Activated T-helper 2 cell treated with anti-CD3 and anti-CD28 coated beads, Interferon-gamma antibody, Interleukin-2, Interleukin-4, amounts not matched to agents 10 μg/mL and 5 μg/mL and 100 μg/mL, durations not matched to agents 14 hours and 24 hours and 36 hours (primary cell): ENCODE data around the gene ABCB11. TPM values are rescaled to one million over a fixed set of nuclear protein-coding genes. Genes with fewer than 3 reads are reported as not detected.
A peak's percentile ranks its signal among the peaks of the same experiment; 100 is the strongest.

Experiments
- DNase-seq: peaks from one replicate; pipeline ENCODE4 v3.0.0; 2021; ENCODE audit warnings: low spot score
- H3K27ac Mint-ChIP-seq: one replicate; pipeline ENCODE4 v1.8.0; 2021; ENCODE audit warnings: mixed read lengths
- H3K27me3 Mint-ChIP-seq: one replicate; pipeline ENCODE4 v1.8.0; 2021; ENCODE audit warnings: low read depth, mixed read lengths
- H3K36me3 Mint-ChIP-seq: one replicate; pipeline ENCODE4 v1.8.0; 2021; ENCODE audit warnings: low read depth, mixed read lengths
- H3K4me1 Mint-ChIP-seq: one replicate; pipeline ENCODE4 v1.8.0; 2021; ENCODE audit warnings: low read depth, mixed read lengths
- H3K4me3 Mint-ChIP-seq: one replicate; pipeline ENCODE4 v1.8.0; 2021; ENCODE audit warnings: low read depth, mild to moderate bottlenecking, moderate library complexity, mixed read lengths
- H3K9me3 Mint-ChIP-seq: one replicate; pipeline ENCODE4 v1.8.0; 2021; ENCODE audit warnings: mixed read lengths
- intact Hi-C: fragments of 100-400 bp; cut with micrococcal nuclease; formaldehyde crosslinking; loops from one replicate; pipeline ENCODE4 v1.15.1; 2023
- total RNA-seq: library from RNA; stranded (reverse); gene quantifications from 2 replicates; pipeline ENCODE4 v1.2.3, GENCODE V29; 2022

ABCB11 gene
- total RNA-seq, 1 donor from 2014 or later, result 0.02 TPM

- no peak for DNase-seq
- H3K36me3 Mint-ChIP-seq, result no peaks in the 10 kb centered on the region
- no peaks in the 10 kb centered on the region for H3K27me3 Mint-ChIP-seq
- no peak overlapping the region for H3K4me3 Mint-ChIP-seq
- intact Hi-C loops, result loop anchor here (5.0 kb wide), 2 partner anchors 491 to 591 kb away; no protein-coding TSS in a partner anchor
- H3K4me1 Mint-ChIP-seq, result peaks cover 6% of the 10 kb centered on the region
- no peaks in the 10 kb centered on the region for H3K9me3 Mint-ChIP-seq
- no peak overlapping the region for H3K27ac Mint-ChIP-seq
Measured at GRCh38 chr2:168971261-168971660, 59.9 kb downstream of the ABCB11 start.

- Mint-ChIP-seq H3K9me3 (no peaks in the 10 kb centered on the region), H3K36me3 (no peaks in the 10 kb centered on the region), H3K4me1 (peaks cover 10% of the 10 kb centered on the region), H3K27ac (no peak overlapping the region), H3K27me3 (peaks cover 3% of the 10 kb centered on the region), H3K4me3 (no peak overlapping the region)
- intact Hi-C loops, result loop anchor here (5.0 kb wide), 2 partner anchors 492 to 592 kb away; no protein-coding TSS in a partner anchor
- DNase-seq, result no peak
Measured at GRCh38 chr2:168970711-168971233, 60.4 kb downstream of the ABCB11 start.

- no peak overlapping the region for H3K4me3 Mint-ChIP-seq
- H3K36me3 Mint-ChIP-seq, result no peaks in the 10 kb centered on the region
- DNase-seq, result no peak
- peaks cover 4% of the 10 kb centered on the region for H3K27me3 Mint-ChIP-seq
- H3K4me1 Mint-ChIP-seq, result peaks cover 15% of the 10 kb centered on the region
- no peak overlapping the region for H3K27ac Mint-ChIP-seq
- intact Hi-C loops, result loop anchor here (5.0 kb wide), 2 partner anchors 492 to 592 kb away; no protein-coding TSS in a partner anchor
- H3K9me3 Mint-ChIP-seq, result no peaks in the 10 kb centered on the region
Measured at GRCh38 chr2:168969865-168970264, 61.3 kb downstream of the ABCB11 start.

- no peaks in the 10 kb centered on the region for H3K36me3 Mint-ChIP-seq
- peaks cover 4% of the 10 kb centered on the region for H3K27me3 Mint-ChIP-seq
- H3K4me1 Mint-ChIP-seq, result peaks cover 26% of the 10 kb centered on the region
- H3K9me3 Mint-ChIP-seq, result no peaks in the 10 kb centered on the region
- intact Hi-C loops, result no loop called here
- no peak overlapping the region for H3K27ac Mint-ChIP-seq
- DNase-seq, result no peak
- H3K4me3 Mint-ChIP-seq, result no peak overlapping the region
Measured at GRCh38 chr2:168968342-168968741, 62.8 kb downstream of the ABCB11 start.

- no peak for DNase-seq
- Mint-ChIP-seq H3K27ac (peak overlapping the region; percentile 6), H3K9me3 (no peaks in the 10 kb centered on the region), H3K27me3 (peaks cover 4% of the 10 kb centered on the region), H3K36me3 (no peaks in the 10 kb centered on the region), H3K4me1 (peaks cover 37% of the 10 kb centered on the region), H3K4me3 (no peak overlapping the region)
- intact Hi-C loops, result no loop called here
Measured at GRCh38 chr2:168964251-168964807, 66.8 kb downstream of the ABCB11 start.

- intact Hi-C loops, result no loop called here
- no peak overlapping the region for H3K27ac Mint-ChIP-seq
- H3K36me3 Mint-ChIP-seq, result no peaks in the 10 kb centered on the region
- H3K27me3 Mint-ChIP-seq, result peaks cover 5% of the 10 kb centered on the region
- DNase-seq, result no peak
- peaks cover 33% of the 10 kb centered on the region for H3K4me1 Mint-ChIP-seq
- H3K9me3 Mint-ChIP-seq, result no peaks in the 10 kb centered on the region
- no peak overlapping the region for H3K4me3 Mint-ChIP-seq
Measured at GRCh38 chr2:168962636-168963035, 68.5 kb downstream of the ABCB11 start.

- H3K9me3 Mint-ChIP-seq, result no peaks in the 10 kb centered on the region
- no peak overlapping the region for H3K27ac Mint-ChIP-seq
- intact Hi-C loops, result loop anchor here (1.0 to 2.0 kb wide), 3 partner anchors 143 to 180 kb away; no protein-coding TSS in a partner anchor
- peaks cover 33% of the 10 kb centered on the region for H3K4me1 Mint-ChIP-seq
- H3K4me3 Mint-ChIP-seq, result no peak overlapping the region
- no peak for DNase-seq
- peaks cover 10% of the 10 kb centered on the region for H3K27me3 Mint-ChIP-seq
- no peaks in the 10 kb centered on the region for H3K36me3 Mint-ChIP-seq
Measured at GRCh38 chr2:168961450-168962229, 69.5 kb downstream of the ABCB11 start.

- intact Hi-C loops, result no loop called here
- no peak overlapping the region for H3K4me3 Mint-ChIP-seq
- H3K9me3 Mint-ChIP-seq, result peaks cover 12% of the 10 kb centered on the region
- H3K27ac Mint-ChIP-seq, result no peak overlapping the region
- peaks cover 30% of the 10 kb centered on the region for H3K27me3 Mint-ChIP-seq
- H3K36me3 Mint-ChIP-seq, result no peaks in the 10 kb centered on the region
- no peak for DNase-seq
- H3K4me1 Mint-ChIP-seq, result peaks cover 5% of the 10 kb centered on the region
Measured at GRCh38 chr2:168956392-168956791, 74.7 kb downstream of the ABCB11 start.

GRCh38 chr2:168955321-168955720, 75.8 kb downstream of the ABCB11 start:
- Mint-ChIP-seq H3K27me3 (peaks cover 36% of the 10 kb centered on the region), H3K4me3 (no peak overlapping the region), H3K27ac (no peak overlapping the region), H3K9me3 (peaks cover 12% of the 10 kb centered on the region), H3K4me1 (peaks cover 1% of the 10 kb centered on the region), H3K36me3 (no peaks in the 10 kb centered on the region)
- DNase-seq, result no peak
- intact Hi-C loops, result no loop called here

- H3K27me3 Mint-ChIP-seq, result peaks cover 38% of the 10 kb centered on the region
- H3K9me3 Mint-ChIP-seq, result peaks cover 12% of the 10 kb centered on the region
- no peaks in the 10 kb centered on the region for H3K36me3 Mint-ChIP-seq
- DNase-seq, result no peak
- H3K27ac Mint-ChIP-seq, result no peak overlapping the region
- intact Hi-C loops, result no loop called here
- no peak overlapping the region for H3K4me3 Mint-ChIP-seq
- peaks cover 1% of the 10 kb centered on the region for H3K4me1 Mint-ChIP-seq
Measured at GRCh38 chr2:168954256-168954655, 76.9 kb downstream of the ABCB11 start.

GRCh38 chr2:168952424-168952823, 78.7 kb downstream of the ABCB11 start:
- no peaks in the 10 kb centered on the region for H3K36me3 Mint-ChIP-seq
- H3K9me3 Mint-ChIP-seq, result peaks cover 12% of the 10 kb centered on the region
- intact Hi-C loops, result no loop called here

GRCh38 chr2:168951871-168952270, 79.3 kb downstream of the ABCB11 start:
- DNase-seq, result no peak
- Mint-ChIP-seq H3K27ac (no peak overlapping the region), H3K4me1 (peaks cover 3% of the 10 kb centered on the region), H3K4me3 (no peak overlapping the region), H3K9me3 (peaks cover 12% of the 10 kb centered on the region), H3K36me3 (no peaks in the 10 kb centered on the region), H3K27me3 (peaks cover 37% of the 10 kb centered on the region)
- intact Hi-C loops, result no loop called here

More at GRCh38 chr2:168952424-168952823, 78.7 kb downstream of the ABCB11 start:
- Mint-ChIP-seq H3K27ac (no peak overlapping the region), H3K4me1 (peaks cover 3% of the 10 kb centered on the region), H3K27me3 (peaks cover 36% of the 10 kb centered on the region), H3K4me3 (no peak overlapping the region)
- no peak for DNase-seq

- Mint-ChIP-seq H3K4me1 (peaks cover 2% of the 10 kb centered on the region), H3K27me3 (peaks cover 40% of the 10 kb centered on the region), H3K4me3 (no peak overlapping the region), H3K36me3 (no peaks in the 10 kb centered on the region), H3K27ac (no peak overlapping the region), H3K9me3 (peaks cover 12% of the 10 kb centered on the region)
- no peak for DNase-seq
- intact Hi-C loops, result no loop called here
Measured at GRCh38 chr2:168949324-168949723, 81.8 kb downstream of the ABCB11 start.
